GM23338 (cell line): ENCODE measurements around the gene UFM1.

Experiments
- CREB1 ChIP-seq: fragments of 250-450 bp; sonication (Bioruptor Pico); IDR thresholded peaks from 2 replicates; pipeline ENCODE4 v1.5.0; 2020; ENCODE audit warnings: low read depth, mild to moderate bottlenecking, moderate library complexity
- CTCF ChIP-seq, 2 experiments: fragments of 200-600 bp in 1 of 2; sonication (generic) in 1 of 2; conservative IDR thresholded peaks; 2 replicates each; pipeline versions ENCODE4 v1.5.1 to v1.6.1; 2016 to 2017; ENCODE audit warnings: antibody characterized with exemption in 2 of 2, low read depth in 2 of 2, mild to moderate bottlenecking in 2 of 2, moderate library complexity in 1 of 2
- EZH2 ChIP-seq: fragments of 200-600 bp; sonication (generic); IDR thresholded peaks from one replicate; pipeline ENCODE4 v1.8.0; 2017; ENCODE audit warnings: antibody characterized with exemption, mild to moderate bottlenecking, low read depth; ENCODE audit not compliant: unreplicated experiment
- EZH2phosphoT487 ChIP-seq: fragments of 200-600 bp; sonication (generic); IDR thresholded peaks from one replicate; pipeline ENCODE4 v1.8.1; 2018; ENCODE audit warnings: antibody characterized with exemption; ENCODE audit not compliant: unreplicated experiment
- JUNB ChIP-seq: IDR thresholded peaks from one replicate; pipeline ENCODE4 v1.6.1; 2016; ENCODE audit warnings: antibody characterized with exemption; ENCODE audit not compliant: unreplicated experiment
- NANOG ChIP-seq: IDR thresholded peaks from 2 replicates; pipeline ENCODE4 v1.6.1; 2016; ENCODE audit warnings: antibody characterized with exemption, borderline replicate concordance
- POLR2AphosphoS5 ChIP-seq: IDR thresholded peaks from 2 replicates; pipeline ENCODE4 v1.6.1; 2016; ENCODE audit warnings: antibody characterized with exemption, low read depth
- REST ChIP-seq: IDR thresholded peaks from one replicate; pipeline ENCODE4 v1.6.1; 2018; ENCODE audit warnings: antibody characterized with exemption; ENCODE audit not compliant: unreplicated experiment
- STAT1 ChIP-seq: IDR thresholded peaks from one replicate; pipeline ENCODE4 v1.6.1; 2016; ENCODE audit warnings: antibody characterized with exemption; ENCODE audit not compliant: unreplicated experiment
- ZNF114 ChIP-seq: fragments of 250-450 bp; sonication (Bioruptor Pico); IDR thresholded peaks from 2 replicates; pipeline ENCODE4 v1.5.0; 2020; ENCODE audit warnings: mild to moderate bottlenecking, moderate library complexity

GRCh38 chr13:38308736-38309135 lies 40.9 kb upstream of the UFM1 start:
- TF ChIP-seq CTCF (conservative IDR thresholded peaks at IDR 0.05; ENCODE audit: low read depth in 2 of 2) (no peak), REST (no peak), EZH2phosphoT487 (no peak), STAT1 (no peak), POLR2AphosphoS5 (no peak), CREB1 (CRISPR knock-in tag) (no peak), EZH2 (no peak), ZNF114 (CRISPR knock-in tag) (no peak), JUNB (no peak), NANOG (no peak)
